Gastrocnemius medialis (tissue), 4 donors: Measurements from ENCODE around the gene LARP1. TPM values are rescaled to one million over a fixed set of nuclear protein-coding genes. Genes with fewer than 3 reads are reported as not detected.

Source experiments
- ATAC-seq, 2 donors: fragments of 150-250 bp; one replicate each; pipeline ENCODE4 v1.9.1; 2016
- DNase-seq, 2 donors: peaks; one replicate each; pipeline ENCODE4 v3.0.0-alpha.2; 2019
- H3K27ac ChIP-seq, 4 donors: fragments of 200-600 bp; sonication (generic); 1 replicate in 1 of 4; 2 replicates in 3 of 4; pipeline ENCODE4 v1.5.1; 2016 to 2018; ENCODE audit warnings: mild to moderate bottlenecking in 2 of 4, moderate library complexity in 1 of 4
- H3K27me3 ChIP-seq, 3 donors: fragments of 200-600 bp; sonication (generic) in 2 of 3; 1 replicate in 1 of 3; 2 replicates in 2 of 3; pipeline versions ENCODE4 v1.5.1 to v1.6.0; 2016 to 2019; ENCODE audit warnings: mild to moderate bottlenecking in 1 of 3, moderate library complexity in 1 of 3
- H3K36me3 ChIP-seq, 2 donors: fragments of 200-600 bp; sonication (generic) in 1 of 2; one replicate each; pipeline ENCODE4 v1.5.1; 2017 to 2018
- H3K4me1 ChIP-seq, 2 donors: fragments of 200-600 bp; sonication (generic) in 1 of 2; one replicate each; pipeline ENCODE4 v1.5.1; 2016 to 2017; ENCODE audit warnings: mild to moderate bottlenecking in 2 of 2
- H3K4me3 ChIP-seq, 4 donors: fragments of 200-600 bp; sonication (generic) in 3 of 4; 1 replicate in 1 of 4; 2 replicates in 3 of 4; pipeline ENCODE4 v1.5.1; 2016 to 2019; ENCODE audit warnings: mild to moderate bottlenecking in 2 of 4
- H3K9me3 ChIP-seq, 3 donors: fragments of 200-600 bp; sonication (generic) in 2 of 3; 1 replicate in 1 of 3; 2 replicates in 2 of 3; pipeline ENCODE4 v1.5.1; 2016 to 2019
- CTCF ChIP-seq, 5 experiments: fragments of 450-650 bp in 3 of 5; fragments of 200-600 bp in 2 of 5; sonication (generic) in 2 of 5; IDR thresholded peaks in 4 of 5; conservative IDR thresholded peaks in 1 of 5; 1 replicate in 4 of 5; 2 replicates in 1 of 5; pipeline ENCODE4 v1.5.1; 2016 to 2019; ENCODE audit warnings: antibody characterized with exemption in 5 of 5, mild to moderate bottlenecking in 3 of 5, moderate library complexity in 3 of 5
- POLR2A ChIP-seq, 2 donors: fragments of 450-650 bp; IDR thresholded peaks; one replicate each; pipeline ENCODE4 v1.6.1; 2017; ENCODE audit warnings: antibody characterized with exemption in 2 of 2, mild to moderate bottlenecking in 2 of 2, moderate library complexity in 2 of 2
- in situ Hi-C, 4 donors: fragments of 200-750 bp; cut with MboI; loops; one replicate each; pipeline versions ENCODE4 v1.15.0 to v1.8.0; 2017; ENCODE audit warnings: low sequenced_read_pairs in 4 of 4
- intact Hi-C: fragments of 100-400 bp; cut with DNase I; formaldehyde crosslinking; loops from one replicate; pipeline ENCODE4 v1.15.1; 2023; ENCODE audit warnings: low total_unique reads
- total RNA-seq, 4 donors: library from RNA; depleted of rRNA; stranded (reverse); fragments of >200 nt; gene quantifications; one replicate each; pipeline versions ENCODE4 v1.1.0 to v1.2.3, GENCODE V29; 2016

LARP1 gene
- total RNA-seq, 4 donors from 2014 or later, result 77.8 to 125 (median 119) TPM

- no peak for DNase-seq
- Histone ChIP-seq H3K9me3 (no peaks in the 10 kb centered on the region), H3K4me1 (peaks cover 78% of the 10 kb centered on the region in 2 donors), H3K4me3 (no peak overlapping the region), H3K27me3 (no peaks in the 10 kb centered on the region), H3K27ac (no peak overlapping the region), H3K36me3 (no peaks in the 10 kb centered on the region)
- no peak for ATAC-seq
- intact Hi-C loops, result no loop called here
- in situ Hi-C loops, result no loop called here
- no peak for TF ChIP-seq CTCF (IDR thresholded peaks at IDR 0.05 in 4 of 5, conservative IDR thresholded peaks at IDR 0.05 in 1 of 5)
- no peak for TF ChIP-seq POLR2A (IDR thresholded peaks at IDR 0.05)
Observed at GRCh38 chr5:154764967-154765366, 9.8 kb downstream of the LARP1 start.

DNA sequence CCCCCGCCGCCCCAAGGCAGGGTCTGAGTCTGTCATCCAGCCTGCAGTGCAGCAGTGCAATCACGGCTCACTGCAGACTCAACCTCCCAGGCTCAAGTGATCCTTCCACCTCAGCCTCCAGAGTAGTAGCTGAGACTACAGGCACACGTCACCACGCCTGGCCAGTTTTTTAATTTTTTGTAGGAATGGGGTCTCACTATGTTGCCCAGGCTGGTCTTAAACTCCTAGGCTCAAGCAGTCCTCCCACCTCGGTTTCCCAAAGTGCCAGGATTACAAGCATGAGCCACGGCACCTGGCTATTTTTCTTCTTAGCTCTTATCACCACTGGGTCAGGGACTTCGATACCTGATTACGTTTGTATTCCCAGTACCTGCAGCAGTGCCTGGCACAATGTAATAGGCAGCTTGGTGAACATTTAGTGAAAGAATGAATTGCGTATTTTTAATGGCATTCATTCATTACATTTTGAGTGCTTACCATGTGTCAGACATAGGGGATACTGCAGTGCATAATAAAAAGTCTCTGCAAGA is 10.3 kb downstream of the LARP1 start:
- peak overlapping the region in 1 of 4 donors; percentile 12 for H3K27ac ChIP-seq
- ATAC-seq, result no peak
- peaks cover 78% of the 10 kb centered on the region in 2 donors for H3K4me1 ChIP-seq
- no peak overlapping the region for H3K4me3 ChIP-seq
- intact Hi-C loops (no loop called here), in situ Hi-C loops (no loop called here)
- DNase-seq, result no peak
- no peaks in the 10 kb centered on the region for H3K9me3 ChIP-seq
- H3K27me3 ChIP-seq, result no peaks in the 10 kb centered on the region
- TF ChIP-seq CTCF (IDR thresholded peaks at IDR 0.05 in 4 of 5, conservative IDR thresholded peaks at IDR 0.05 in 1 of 5), result no peak
- TF ChIP-seq POLR2A (IDR thresholded peaks at IDR 0.05), result no peak
- no peaks in the 10 kb centered on the region for H3K36me3 ChIP-seq

DNA sequence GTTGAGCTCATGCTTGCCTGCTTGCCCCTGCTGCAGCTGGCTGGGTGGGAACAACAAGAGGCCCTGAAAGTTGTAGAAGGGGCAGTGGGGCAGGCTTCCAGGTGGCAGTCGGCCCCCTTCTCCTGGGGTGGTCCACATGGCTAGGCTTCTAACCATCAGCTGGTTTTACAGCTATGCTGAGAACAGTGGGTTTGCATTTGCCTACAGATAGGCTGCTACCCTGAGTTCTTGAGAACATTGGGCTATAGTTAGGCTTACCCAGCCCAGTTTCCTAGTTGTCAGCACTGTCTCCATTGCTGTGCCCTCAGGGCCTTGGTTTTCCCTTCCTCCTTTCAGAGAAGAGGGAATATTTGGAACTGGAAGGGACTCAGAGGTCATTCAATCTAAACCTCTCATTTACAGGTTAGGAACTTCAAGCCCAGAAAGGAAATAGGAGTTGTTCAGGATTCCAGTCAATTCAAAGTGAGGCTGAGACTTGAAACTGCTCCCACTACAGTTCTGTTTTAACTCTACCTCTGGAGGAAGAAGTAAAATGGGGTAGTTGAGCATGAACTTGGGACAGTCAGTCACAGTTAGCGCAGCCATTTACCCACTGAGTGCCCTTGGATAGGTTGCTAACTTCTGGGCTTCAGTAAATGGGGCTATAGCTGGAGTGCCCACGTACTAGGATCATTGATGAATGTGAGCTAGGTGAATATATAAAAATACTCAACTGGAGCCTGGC is 11.5 kb downstream of the LARP1 start:
- peak overlapping the region in 2 of 4 donors; percentile 36 to 37 for H3K27ac ChIP-seq
- H3K27me3 ChIP-seq, result no peaks in the 10 kb centered on the region
- no peaks in the 10 kb centered on the region for H3K36me3 ChIP-seq
- no peak for TF ChIP-seq POLR2A (IDR thresholded peaks at IDR 0.05)
- no peak for TF ChIP-seq CTCF (IDR thresholded peaks at IDR 0.05 in 4 of 5, conservative IDR thresholded peaks at IDR 0.05 in 1 of 5)
- in situ Hi-C loops, result no loop called here
- H3K9me3 ChIP-seq, result no peaks in the 10 kb centered on the region
- H3K4me3 ChIP-seq, result no peak overlapping the region
- intact Hi-C loops, result no loop called here
- no peak for DNase-seq
- no peak for ATAC-seq
- H3K4me1 ChIP-seq, result peaks cover 78% of the 10 kb centered on the region in 2 donors

DNA sequence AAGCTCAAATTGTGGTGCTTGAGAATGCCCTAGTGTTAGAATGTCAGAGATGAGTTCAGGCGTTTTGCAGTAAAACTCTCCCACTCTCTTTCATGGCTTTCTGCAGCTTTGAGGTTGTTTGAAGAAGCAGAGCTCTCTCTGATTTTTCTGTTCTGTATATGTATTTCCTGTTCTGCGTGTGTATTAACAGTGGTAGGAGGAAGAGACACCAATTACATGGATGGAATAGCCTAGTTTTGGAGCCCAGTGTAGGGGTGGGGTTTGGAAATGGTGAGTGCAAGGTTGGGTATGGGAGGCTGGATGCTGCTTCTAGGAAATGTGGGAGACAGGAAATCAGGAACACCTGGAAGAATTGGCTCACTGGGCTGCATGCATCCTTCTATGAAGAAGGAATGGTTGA is 12.4 kb downstream of the LARP1 start:
- no peak for TF ChIP-seq POLR2A (IDR thresholded peaks at IDR 0.05)
- no peak for TF ChIP-seq CTCF (IDR thresholded peaks at IDR 0.05 in 4 of 5, conservative IDR thresholded peaks at IDR 0.05 in 1 of 5)
- H3K4me3 ChIP-seq, result no peak overlapping the region
- no peaks in the 10 kb centered on the region for H3K9me3 ChIP-seq
- DNase-seq, result no peak
- no peak for ATAC-seq
- peaks cover 77 to 78% of the 10 kb centered on the region in 2 donors for H3K4me1 ChIP-seq
- intact Hi-C loops, result no loop called here
- no peaks in the 10 kb centered on the region for H3K36me3 ChIP-seq
- peak overlapping the region in 1 of 4 donors; percentile 36 for H3K27ac ChIP-seq
- in situ Hi-C loops, result no loop called here
- H3K27me3 ChIP-seq, result no peaks in the 10 kb centered on the region
